Tibial nerve (tissue), 4 donors: ENCODE results near the gene CEMIP2. TPM values are rescaled to one million over a fixed set of nuclear protein-coding genes. Genes with fewer than 3 reads are reported as not detected.

Experiments
- DNase-seq, 2 donors: peaks; one replicate each; pipeline ENCODE4 v3.0.0-alpha.2; 2019; ENCODE audit warnings: low spot score in 2 of 2
- H3K27ac ChIP-seq, 4 donors: fragments of 200-600 bp; sonication (generic) in 3 of 4; one replicate each; pipeline ENCODE4 v1.5.1; 2017 to 2019; ENCODE audit warnings: mild to moderate bottlenecking in 1 of 4
- H3K27me3 ChIP-seq, 2 donors: fragments of 200-600 bp; sonication (generic) in 1 of 2; one replicate each; pipeline versions ENCODE4 v1.5.1 to v1.6.0; 2017 to 2019
- H3K36me3 ChIP-seq, 3 donors: fragments of 200-600 bp; sonication (generic); one replicate each; pipeline ENCODE4 v1.5.1; 2018 to 2019
- H3K4me1 ChIP-seq, 4 donors: fragments of 200-600 bp; sonication (generic) in 3 of 4; one replicate each; pipeline ENCODE4 v1.5.1; 2017 to 2019
- H3K4me3 ChIP-seq, 4 donors: fragments of 200-600 bp; sonication (generic) in 3 of 4; one replicate each; pipeline ENCODE4 v1.5.1; 2017 to 2019; ENCODE audit warnings: mild to moderate bottlenecking in 1 of 4, moderate library complexity in 1 of 4
- H3K9me3 ChIP-seq, 4 donors: fragments of 200-600 bp; sonication (generic) in 3 of 4; one replicate each; pipeline ENCODE4 v1.5.1; 2017 to 2019
- EP300 ChIP-seq, 2 donors: sonication (generic); formaldehyde crosslinking; IDR thresholded peaks; one replicate each; pipeline ENCODE4 v1.6.1; 2017; ENCODE audit warnings: antibody characterized with exemption in 2 of 2, mild to moderate bottlenecking in 1 of 2
- POLR2A ChIP-seq, 2 donors: fragments of 450-650 bp; IDR thresholded peaks; one replicate each; pipeline ENCODE4 v1.6.1; 2017; ENCODE audit warnings: antibody characterized with exemption in 2 of 2, mild to moderate bottlenecking in 2 of 2, moderate library complexity in 2 of 2
- WGBS, 2 donors: methylation state at CpG; one replicate each; pipeline ENCODE4 v1.1.5; 2018; 5-methylcytosine and 5-hydroxymethylcytosine counted together
- total RNA-seq, 4 donors: library from RNA; depleted of rRNA; stranded (reverse); fragments of >200 nt; gene quantifications; one replicate each; pipeline ENCODE4 v1.1.0, GENCODE V29; 2016
- TF ChIP-seq, protein P1 (sequence below), 5 experiments: fragments of 200-600 bp in 3 of 5; fragments of 450-650 bp in 2 of 5; sonication (generic) in 3 of 5; IDR thresholded peaks; one replicate each; pipeline ENCODE4 v1.5.1; 2016 to 2019; ENCODE audit warnings: antibody characterized with exemption in 5 of 5, mild to moderate bottlenecking in 3 of 5, moderate library complexity in 2 of 5

CEMIP2 gene
- total RNA-seq, 4 donors from 2014 or later = 107 to 126 (median 118) TPM

GRCh38 chr9:71763832-71764231, 4.5 kb downstream of the CEMIP2 start:
- TF ChIP-seq, protein P1, sequence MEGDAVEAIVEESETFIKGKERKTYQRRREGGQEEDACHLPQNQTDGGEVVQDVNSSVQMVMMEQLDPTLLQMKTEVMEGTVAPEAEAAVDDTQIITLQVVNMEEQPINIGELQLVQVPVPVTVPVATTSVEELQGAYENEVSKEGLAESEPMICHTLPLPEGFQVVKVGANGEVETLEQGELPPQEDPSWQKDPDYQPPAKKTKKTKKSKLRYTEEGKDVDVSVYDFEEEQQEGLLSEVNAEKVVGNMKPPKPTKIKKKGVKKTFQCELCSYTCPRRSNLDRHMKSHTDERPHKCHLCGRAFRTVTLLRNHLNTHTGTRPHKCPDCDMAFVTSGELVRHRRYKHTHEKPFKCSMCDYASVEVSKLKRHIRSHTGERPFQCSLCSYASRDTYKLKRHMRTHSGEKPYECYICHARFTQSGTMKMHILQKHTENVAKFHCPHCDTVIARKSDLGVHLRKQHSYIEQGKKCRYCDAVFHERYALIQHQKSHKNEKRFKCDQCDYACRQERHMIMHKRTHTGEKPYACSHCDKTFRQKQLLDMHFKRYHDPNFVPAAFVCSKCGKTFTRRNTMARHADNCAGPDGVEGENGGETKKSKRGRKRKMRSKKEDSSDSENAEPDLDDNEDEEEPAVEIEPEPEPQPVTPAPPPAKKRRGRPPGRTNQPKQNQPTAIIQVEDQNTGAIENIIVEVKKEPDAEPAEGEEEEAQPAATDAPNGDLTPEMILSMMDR (IDR thresholded peaks at IDR 0.05) = no peak
- TF ChIP-seq POLR2A (IDR thresholded peaks at IDR 0.05) (no peak), EP300 (IDR thresholded peaks at IDR 0.05) (no peak)
- peaks cover 0 to 48% (median 20%) of the 10 kb centered on the region in 4 donors for H3K4me1 ChIP-seq
- no peak for DNase-seq
- H3K27ac ChIP-seq = peak overlapping the region in 2 of 4 donors; percentile 30 to 98
- no peaks in the 10 kb centered on the region for H3K27me3 ChIP-seq
- peak overlapping the region in 1 of 4 donors; percentile 67 for H3K4me3 ChIP-seq
- H3K36me3 ChIP-seq = no peaks in the 10 kb centered on the region
- H3K9me3 ChIP-seq = no peaks in the 10 kb centered on the region

DNA sequence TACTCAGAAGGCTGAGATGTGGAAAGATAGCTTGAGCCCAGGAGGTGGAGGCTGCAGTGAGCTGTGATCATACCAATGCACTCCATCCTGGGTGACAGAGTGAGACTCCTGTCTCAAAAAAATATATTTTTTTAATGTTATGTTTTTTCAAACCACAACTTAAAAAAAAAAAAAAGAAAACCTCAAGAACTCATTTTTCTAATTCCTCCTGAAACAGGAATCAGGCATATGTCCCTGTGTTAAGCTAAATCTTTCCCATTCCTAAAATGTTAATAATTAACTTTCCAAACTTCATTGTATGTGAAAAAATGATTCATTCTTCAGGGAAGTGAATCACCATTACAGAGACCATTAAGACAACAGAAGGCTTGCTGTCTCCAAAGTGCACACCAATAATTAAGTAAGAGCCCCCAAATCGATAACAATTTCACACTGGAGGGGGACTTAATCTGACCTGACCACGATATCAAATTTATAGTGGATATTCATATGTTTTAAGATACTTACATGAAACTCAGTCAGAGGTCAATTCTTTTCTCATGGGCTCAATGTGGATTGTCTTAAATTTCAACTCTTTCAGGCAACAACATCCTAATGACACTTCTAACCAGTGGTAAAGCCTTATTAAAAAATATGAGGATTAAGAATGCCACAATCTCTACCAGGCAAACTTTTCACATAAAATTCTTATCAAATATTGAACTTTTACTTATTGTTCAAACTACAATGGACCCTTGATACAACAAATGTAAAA, 5.2 kb downstream of the CEMIP2 start:
- TF ChIP-seq EP300 (IDR thresholded peaks at IDR 0.05) = no peak
- TF ChIP-seq, protein P1 (IDR thresholded peaks at IDR 0.05) = no peak
- TF ChIP-seq POLR2A (IDR thresholded peaks at IDR 0.05) = no peak
- H3K4me3 ChIP-seq = no peak overlapping the region
- H3K9me3 ChIP-seq = no peaks in the 10 kb centered on the region
- 47 to 65% methylated on average over 2 of the region's 2 CpGs for WGBS, 2 donors
- no peak for DNase-seq
- H3K27ac ChIP-seq = peak overlapping the region in 3 of 4 donors; percentile 21 to 98 (median 30)
- peaks cover 0 to 48% (median 20%) of the 10 kb centered on the region in 4 donors for H3K4me1 ChIP-seq
- H3K27me3 ChIP-seq = no peaks in the 10 kb centered on the region
- H3K36me3 ChIP-seq = no peaks in the 10 kb centered on the region

DNA sequence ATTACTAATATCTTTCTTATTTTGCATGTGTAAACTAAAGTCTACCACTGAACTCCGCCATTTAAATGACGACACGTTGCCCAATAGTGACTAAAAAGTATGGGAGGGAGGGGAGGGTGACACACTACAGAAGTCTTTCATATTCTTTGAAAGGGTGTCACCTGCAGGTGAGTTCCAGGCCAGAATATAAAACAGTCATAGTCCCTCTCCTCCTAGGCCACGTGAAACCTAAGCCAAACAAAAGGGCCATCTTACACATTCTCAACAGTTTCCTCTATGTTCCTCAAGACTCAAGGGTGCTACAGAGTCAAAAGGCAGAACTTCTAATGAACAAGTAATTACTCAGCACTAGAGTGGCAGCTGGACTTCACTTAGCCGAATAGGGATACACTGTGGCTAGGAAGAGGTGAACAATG, 6.4 kb downstream of the CEMIP2 start:
- Histone ChIP-seq H3K4me3 (no peak overlapping the region), H3K9me3 (no peaks in the 10 kb centered on the region), H3K4me1 (peaks cover 0 to 43% (median 18%) of the 10 kb centered on the region in 4 donors), H3K36me3 (no peaks in the 10 kb centered on the region), H3K27me3 (no peaks in the 10 kb centered on the region), H3K27ac (peak overlapping the region in 2 of 4 donors; percentile 1 to 29)
- DNase-seq = no peak
- TF ChIP-seq, protein P1 (IDR thresholded peaks at IDR 0.05) = no peak
- TF ChIP-seq POLR2A (IDR thresholded peaks at IDR 0.05) = no peak
- TF ChIP-seq EP300 (IDR thresholded peaks at IDR 0.05) = no peak
- 83 to 87% methylated on average over 5 of the region's 5 CpGs for WGBS, 2 donors

GRCh38 chr9:71760901-71761300, 7.4 kb downstream of the CEMIP2 start:
- DNase-seq = no peak
- TF ChIP-seq, protein P1 (IDR thresholded peaks at IDR 0.05) = no peak
- TF ChIP-seq EP300 (IDR thresholded peaks at IDR 0.05) = no peak
- no peak for TF ChIP-seq POLR2A (IDR thresholded peaks at IDR 0.05)
- no peaks in the 10 kb centered on the region for H3K9me3 ChIP-seq
- no peaks in the 10 kb centered on the region for H3K27me3 ChIP-seq
- peak overlapping the region in 2 of 4 donors; percentile 25 to 42 for H3K27ac ChIP-seq
- WGBS, 2 donors = 64 to 69% methylated on average over 5 of the region's 5 CpGs
- no peak overlapping the region for H3K4me3 ChIP-seq
- H3K36me3 ChIP-seq = no peaks in the 10 kb centered on the region
- H3K4me1 ChIP-seq = peaks cover 0 to 43% (median 16%) of the 10 kb centered on the region in 4 donors

DNA sequence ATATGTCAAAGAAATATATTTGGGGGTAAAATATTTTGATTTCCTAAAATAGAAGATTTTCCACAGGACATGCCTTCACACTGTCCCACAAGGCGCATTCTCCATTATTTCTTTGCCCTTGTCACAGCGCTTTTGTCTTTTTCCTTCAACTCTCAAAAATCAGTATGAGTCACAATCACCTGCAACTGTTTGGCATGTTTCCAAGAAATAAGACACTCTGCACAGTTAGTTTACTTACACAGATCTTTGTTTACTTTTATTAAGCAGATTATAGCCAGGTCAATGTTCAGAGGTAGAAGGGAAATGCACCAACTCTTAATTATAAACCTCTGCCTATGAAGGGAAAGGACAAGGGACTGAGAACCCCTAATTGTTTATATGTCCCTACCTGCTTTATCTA, 9.5 kb downstream of the CEMIP2 start:
- WGBS, 2 donors = 88 to 89% methylated on average over 2 of the region's 2 CpGs
- no peak for DNase-seq
- no peaks in the 10 kb centered on the region for H3K9me3 ChIP-seq
- no peaks in the 10 kb centered on the region for H3K36me3 ChIP-seq
- peak overlapping the region in 1 of 4 donors; percentile 27 for H3K27ac ChIP-seq
- peaks cover 0 to 22% (median 10%) of the 10 kb centered on the region in 4 donors for H3K4me1 ChIP-seq
- no peak overlapping the region for H3K4me3 ChIP-seq
- TF ChIP-seq, protein P1 (IDR thresholded peaks at IDR 0.05) = no peak
- TF ChIP-seq EP300 (IDR thresholded peaks at IDR 0.05) (no peak), POLR2A (IDR thresholded peaks at IDR 0.05) (no peak)
- no peaks in the 10 kb centered on the region for H3K27me3 ChIP-seq
